Calu3 (cell line): ENCODE measurements around the gene PLCD3. TPM values are rescaled to one million over a fixed set of nuclear protein-coding genes. Genes with fewer than 3 reads are reported as not detected.

Source experiments
- BruUV-seq: library from RNA; stranded (reverse); fragments of 400-500 nt; replicated peaks from 2 replicates; lab custom pipeline; 2021; lab: Mats Ljungman, UMichigan
- CTCF ChIA-PET: fragments of 300-600 bp; sonication (Branson Sonifier 250); formaldehyde crosslinking; loops from one replicate; lab custom pipeline; 2022; ENCODE audit warnings: antibody characterized with exemption; lab: Charles Lee
- DNase-seq: peaks from one replicate; pipeline ENCODE4 v3.0.0; 2022
- H3K27ac Mint-ChIP-seq: one replicate; pipeline ENCODE4 v1.8.0; 2022; ENCODE audit warnings: mixed read lengths; ENCODE audit not compliant: unreplicated experiment
- H3K27me3 Mint-ChIP-seq: one replicate; pipeline ENCODE4 v1.8.0; 2022; ENCODE audit warnings: mixed read lengths; ENCODE audit not compliant: unreplicated experiment
- H3K36me3 Mint-ChIP-seq: one replicate; pipeline ENCODE4 v1.8.0; 2022; ENCODE audit warnings: mild to moderate bottlenecking, moderate library complexity, mixed read lengths; ENCODE audit not compliant: insufficient read depth, unreplicated experiment
- H3K4me1 Mint-ChIP-seq: one replicate; pipeline ENCODE4 v1.8.0; 2022; ENCODE audit warnings: mild to moderate bottlenecking, low read depth, mixed read lengths; ENCODE audit not compliant: unreplicated experiment
- H3K4me3 Mint-ChIP-seq: one replicate; pipeline ENCODE4 v1.8.0; 2022; ENCODE audit warnings: mild to moderate bottlenecking, low read depth, moderate library complexity, mixed read lengths; ENCODE audit not compliant: unreplicated experiment
- H3K9me3 Mint-ChIP-seq: one replicate; pipeline ENCODE4 v1.8.0; 2022; ENCODE audit warnings: low read depth, mixed read lengths; ENCODE audit not compliant: unreplicated experiment
- intact Hi-C: fragments of 100-400 bp; cut with micrococcal nuclease; formaldehyde crosslinking; loops from one replicate; pipeline ENCODE4 v1.10.0; 2022; ENCODE audit not compliant: unreplicated experiment
- total RNA-seq: library from RNA; stranded (reverse); gene quantifications from 2 replicates; pipeline ENCODE4 v1.2.3, GENCODE V29; 2022
- TF ChIP-seq, protein P1 (sequence below): fragments of 200-600 bp; IDR thresholded peaks from one replicate; pipeline ENCODE4 v1.8.0; 2022; ENCODE audit warnings: antibody characterized with exemption; ENCODE audit not compliant: unreplicated experiment

The PLCD3 gene
- total RNA-seq, 1 experiment from 2014 or later = 34.4 TPM

DNA sequence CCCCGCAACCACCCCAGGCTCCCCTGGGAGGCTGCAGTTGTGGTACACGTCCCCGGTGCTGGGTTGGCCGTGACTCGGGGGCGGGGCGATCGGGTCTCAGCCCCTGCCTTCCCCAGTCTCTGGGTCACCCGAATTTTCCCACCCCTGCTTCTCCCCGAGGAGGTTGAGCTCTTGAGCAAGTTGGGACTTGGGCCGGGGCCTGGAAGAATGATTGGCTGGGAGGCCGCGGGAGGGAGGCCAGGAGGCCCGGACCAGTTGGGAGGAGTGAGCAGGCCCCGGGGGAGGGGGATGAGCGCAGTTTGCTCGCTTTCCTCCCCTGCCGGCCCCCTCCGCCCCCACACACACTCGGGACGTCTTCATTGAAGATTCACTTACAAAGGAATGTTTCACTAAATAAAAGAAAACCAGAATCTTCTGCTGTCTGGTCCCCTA is 11.5 kb upstream of the PLCD3 start:
- DNase-seq = no peak
- no peaks in the 10 kb centered on the region for H3K9me3 Mint-ChIP-seq
- peak overlapping the region; percentile 19 for H3K27ac Mint-ChIP-seq
- H3K36me3 Mint-ChIP-seq = peaks cover 52% of the 10 kb centered on the region
- H3K27me3 Mint-ChIP-seq = peaks cover 12% of the 10 kb centered on the region
- CTCF ChIA-PET = interaction anchor here (0.5 to 2.1 kb wide), 3 partner anchors 8 to 304 kb away, joined by 3 to 10 read pairs (median 4); partner anchors contain the start of gene ACBD4
- intact Hi-C loops = loop anchor here (10.0 kb wide), 1 partner anchor 241 kb away; no protein-coding TSS in a partner anchor
- BruUV-seq = no TSS peak
- no peak overlapping the region for H3K4me3 Mint-ChIP-seq
- H3K4me1 Mint-ChIP-seq = peaks cover 25% of the 10 kb centered on the region
- TF ChIP-seq, protein P1, sequence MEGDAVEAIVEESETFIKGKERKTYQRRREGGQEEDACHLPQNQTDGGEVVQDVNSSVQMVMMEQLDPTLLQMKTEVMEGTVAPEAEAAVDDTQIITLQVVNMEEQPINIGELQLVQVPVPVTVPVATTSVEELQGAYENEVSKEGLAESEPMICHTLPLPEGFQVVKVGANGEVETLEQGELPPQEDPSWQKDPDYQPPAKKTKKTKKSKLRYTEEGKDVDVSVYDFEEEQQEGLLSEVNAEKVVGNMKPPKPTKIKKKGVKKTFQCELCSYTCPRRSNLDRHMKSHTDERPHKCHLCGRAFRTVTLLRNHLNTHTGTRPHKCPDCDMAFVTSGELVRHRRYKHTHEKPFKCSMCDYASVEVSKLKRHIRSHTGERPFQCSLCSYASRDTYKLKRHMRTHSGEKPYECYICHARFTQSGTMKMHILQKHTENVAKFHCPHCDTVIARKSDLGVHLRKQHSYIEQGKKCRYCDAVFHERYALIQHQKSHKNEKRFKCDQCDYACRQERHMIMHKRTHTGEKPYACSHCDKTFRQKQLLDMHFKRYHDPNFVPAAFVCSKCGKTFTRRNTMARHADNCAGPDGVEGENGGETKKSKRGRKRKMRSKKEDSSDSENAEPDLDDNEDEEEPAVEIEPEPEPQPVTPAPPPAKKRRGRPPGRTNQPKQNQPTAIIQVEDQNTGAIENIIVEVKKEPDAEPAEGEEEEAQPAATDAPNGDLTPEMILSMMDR = no peak

DNA sequence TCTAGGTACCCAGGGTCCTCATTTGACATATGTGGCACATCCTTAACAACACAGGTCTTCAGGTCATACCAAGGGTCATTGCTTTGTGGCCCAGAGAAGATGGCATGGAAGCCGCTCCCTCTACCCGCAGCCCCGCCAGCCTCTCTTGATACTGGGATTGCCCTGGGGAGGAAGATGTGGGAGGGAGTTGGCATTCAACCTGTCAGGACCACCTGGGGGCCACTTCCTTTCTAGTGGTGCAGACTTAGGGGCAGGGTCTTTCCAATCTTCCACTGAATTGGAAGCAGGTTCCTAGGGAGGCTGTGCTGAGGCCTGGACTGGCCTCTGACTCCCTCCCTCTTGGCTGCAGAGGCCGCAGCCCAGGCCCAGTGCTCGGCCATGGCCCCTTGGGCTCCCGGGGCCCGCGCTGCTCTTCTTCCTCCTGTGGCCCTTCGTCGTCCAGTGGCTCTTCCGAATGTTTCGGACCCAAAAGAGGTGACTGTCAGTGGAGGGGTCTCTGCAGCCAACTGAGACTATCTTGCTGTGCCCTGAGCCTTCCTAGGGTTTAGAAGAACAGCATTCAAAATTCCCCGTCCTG is 10.9 kb upstream of the PLCD3 start:
- H3K27ac Mint-ChIP-seq = peak overlapping the region; percentile 19
- intact Hi-C loops = loop anchor here (10.0 kb wide), 1 partner anchor 242 kb away; no protein-coding TSS in a partner anchor
- no TSS peak for BruUV-seq
- no peak overlapping the region for H3K4me3 Mint-ChIP-seq
- H3K36me3 Mint-ChIP-seq = peaks cover 46% of the 10 kb centered on the region
- H3K9me3 Mint-ChIP-seq = no peaks in the 10 kb centered on the region
- TF ChIP-seq, protein P1 = no peak
- no peak for DNase-seq
- H3K27me3 Mint-ChIP-seq = peaks cover 6% of the 10 kb centered on the region
- CTCF ChIA-PET = no interaction called here
- H3K4me1 Mint-ChIP-seq = peaks cover 20% of the 10 kb centered on the region

DNA sequence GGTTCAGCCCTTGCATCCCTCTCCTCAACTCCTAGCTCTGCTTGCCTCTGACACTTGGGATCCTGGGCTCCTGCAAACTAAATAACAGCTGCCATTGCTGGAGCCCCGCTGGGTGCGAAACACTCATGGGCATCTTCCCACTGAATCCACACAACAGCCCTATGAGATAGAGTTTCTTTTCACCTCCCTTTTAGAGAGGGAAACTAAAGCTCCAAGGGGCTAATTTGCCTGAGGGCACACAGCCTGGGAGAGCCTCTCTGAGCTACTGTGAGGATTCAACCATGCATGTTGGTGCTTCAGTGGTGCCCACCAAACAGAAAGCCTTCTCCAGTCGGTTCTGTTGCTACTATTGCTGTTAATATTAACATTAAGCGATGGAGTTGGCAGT is 7.2 kb upstream of the PLCD3 start:
- Mint-ChIP-seq H3K9me3 (no peaks in the 10 kb centered on the region), H3K27ac (no peak overlapping the region), H3K4me1 (peaks cover 16% of the 10 kb centered on the region), H3K4me3 (no peak overlapping the region), H3K27me3 (no peaks in the 10 kb centered on the region), H3K36me3 (peaks cover 31% of the 10 kb centered on the region)
- no TSS peak for BruUV-seq
- CTCF ChIA-PET = interaction anchor here (0.6 to 1.2 kb wide), 3 partner anchors 32 to 349 kb away, joined by 4 to 5 read pairs (median 4); no protein-coding TSS in a partner anchor
- no peak for DNase-seq
- intact Hi-C loops = loop anchor here (10.0 kb wide), 2 partner anchors 225 to 365 kb away; partner anchors contain the start of gene GFAP
- TF ChIP-seq, protein P1 = no peak

DNA sequence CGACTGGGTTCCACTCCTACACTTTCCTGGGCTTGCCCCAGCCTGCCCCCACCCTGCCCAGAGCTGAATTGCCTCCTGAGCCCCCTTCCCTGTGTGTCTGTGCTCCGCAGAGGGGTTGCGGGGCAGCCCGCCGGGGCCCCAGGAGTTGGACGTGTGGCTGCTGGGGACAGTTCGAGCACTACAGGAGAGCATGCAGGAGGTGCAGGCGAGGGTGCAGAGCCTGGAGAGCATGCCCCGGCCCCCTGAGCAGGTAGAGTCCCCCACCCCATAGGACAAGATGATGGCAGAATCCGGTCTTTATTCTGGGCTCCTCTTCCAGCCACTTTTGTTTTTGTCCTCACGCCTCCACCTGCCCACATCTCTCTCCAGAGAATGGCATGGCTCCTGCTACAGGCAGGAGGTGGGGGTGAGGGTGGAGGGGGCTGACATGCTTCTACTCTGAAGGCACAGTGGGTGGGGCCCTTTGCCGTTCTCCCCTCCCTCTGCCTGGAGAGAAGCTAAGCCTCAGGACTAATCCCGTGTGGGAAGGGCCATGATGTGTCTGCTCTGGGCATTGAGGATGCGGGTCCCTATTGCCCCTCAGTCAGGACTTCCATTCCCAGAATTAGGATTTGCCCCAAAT is 6.7 kb upstream of the PLCD3 start:
- CTCF ChIA-PET = interaction anchor here (0.6 to 1.2 kb wide), 4 partner anchors 9 to 142 kb away, joined by 4 to 6 read pairs (median 4); partner anchors contain the start of gene HEXIM1
- Mint-ChIP-seq H3K9me3 (no peaks in the 10 kb centered on the region), H3K36me3 (peaks cover 29% of the 10 kb centered on the region), H3K27ac (no peak overlapping the region), H3K27me3 (no peaks in the 10 kb centered on the region), H3K4me1 (peaks cover 16% of the 10 kb centered on the region), H3K4me3 (no peak overlapping the region)
- intact Hi-C loops = loop anchor here (10.0 kb wide), 2 partner anchors 224 to 364 kb away; partner anchors contain the start of gene GFAP
- no peak for DNase-seq
- TF ChIP-seq, protein P1 = no peak
- BruUV-seq = no TSS peak
